HG03025 (cell line): ENCODE data around the gene CLEC4E.
"Not testable (repeated sequence)": the region's sequence is repeated elsewhere in the genome, so short reads cannot be mapped to it uniquely, and the experiment has no call there.

Experiments used
- ATAC-seq: cut with Tn5 transposase; IDR thresholded peaks from one replicate; pipeline ENCODE4 v1.9.1; 2021; ENCODE audit warnings: mild to moderate bottlenecking, moderate library complexity; ENCODE audit not compliant: unreplicated experiment, low FRiP score

CLEC4E gene

GRCh38 chr12:8540831-8541230 is at the start of gene CLEC4E:
Gene CLEC4E, minus strand, starts transcription at chr12:8540905. Its CDS starts 108 bp downstream, at chr12:8540797.
- ATAC-seq, result not testable (repeated sequence)

GRCh38 chr12:8589679-8590078 is 49.0 kb upstream of the CLEC4E start:
- no peak for ATAC-seq

DNA sequence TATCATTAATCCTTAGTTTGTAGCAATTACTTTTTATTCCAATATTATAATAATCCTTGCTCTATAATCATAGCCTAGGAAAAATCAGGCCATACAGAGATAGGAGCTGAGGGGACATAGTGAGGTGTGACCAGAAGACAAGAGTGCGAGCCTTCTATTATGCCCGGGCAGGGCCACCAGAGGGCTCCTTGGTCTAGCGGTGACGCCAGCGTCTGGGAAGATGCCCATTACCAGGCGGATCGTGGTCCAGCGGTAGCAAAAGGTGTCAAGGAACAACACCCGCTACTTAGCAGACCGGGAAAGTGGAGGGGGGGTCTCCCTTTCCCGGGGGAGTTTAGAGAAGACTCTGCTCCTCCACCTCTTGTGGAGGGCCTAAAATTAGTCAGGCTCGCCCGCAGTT is 43.8 kb upstream of the CLEC4E start:
- not testable (repeated sequence) for ATAC-seq

DNA sequence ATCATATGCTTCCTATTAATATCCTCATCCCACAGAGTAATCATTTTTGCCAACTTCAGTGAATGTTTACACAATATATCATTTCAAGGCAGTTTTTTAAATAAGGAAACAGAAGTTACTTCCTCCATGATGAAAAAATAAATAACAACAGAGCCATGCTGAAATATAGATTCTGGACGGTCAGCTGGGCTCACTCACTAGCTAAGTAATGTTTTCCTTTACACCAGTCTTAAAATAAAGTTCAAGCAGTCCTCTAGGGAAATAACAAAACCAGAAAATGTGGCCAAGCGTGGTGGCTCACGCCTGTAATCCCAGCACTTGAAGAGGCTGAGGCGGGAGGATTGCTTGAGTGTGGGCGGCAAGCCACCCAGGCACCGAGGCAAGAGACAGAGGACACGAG is 43.3 kb upstream of the CLEC4E start:
- no peak for ATAC-seq

DNA sequence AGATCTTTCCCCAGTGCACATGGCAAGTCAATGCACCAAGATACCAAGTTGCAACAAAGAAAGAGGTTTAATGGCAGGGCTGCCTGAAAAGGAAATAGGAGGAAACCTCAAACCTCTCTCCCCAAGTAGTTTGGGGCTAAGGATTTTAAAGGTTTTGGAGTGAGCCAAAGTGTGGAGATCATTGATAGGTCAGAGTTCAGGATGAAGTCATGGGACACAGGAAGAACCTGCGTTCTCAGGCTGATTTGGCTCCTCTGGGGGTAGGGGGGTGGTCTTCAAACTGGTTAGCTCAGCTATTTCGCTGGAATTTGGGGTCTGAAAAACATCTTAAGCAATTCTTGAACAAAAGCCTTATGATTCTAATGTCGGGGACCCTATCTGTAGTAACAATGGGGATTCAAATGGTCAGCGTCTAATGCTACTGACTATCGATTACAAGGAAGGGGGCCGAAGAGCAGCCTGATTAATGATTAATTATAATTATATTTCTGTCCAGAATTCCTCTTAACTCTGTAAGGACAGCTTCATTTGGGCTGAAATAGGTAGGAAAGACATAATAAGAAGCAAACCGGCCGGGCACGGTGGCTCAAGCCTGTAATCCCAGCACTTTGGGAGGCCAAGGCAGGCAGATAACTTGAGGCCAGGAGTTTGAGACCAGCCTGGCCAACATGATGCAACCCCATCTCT is 40.5 kb upstream of the CLEC4E start:
- ATAC-seq, result no peak

DNA sequence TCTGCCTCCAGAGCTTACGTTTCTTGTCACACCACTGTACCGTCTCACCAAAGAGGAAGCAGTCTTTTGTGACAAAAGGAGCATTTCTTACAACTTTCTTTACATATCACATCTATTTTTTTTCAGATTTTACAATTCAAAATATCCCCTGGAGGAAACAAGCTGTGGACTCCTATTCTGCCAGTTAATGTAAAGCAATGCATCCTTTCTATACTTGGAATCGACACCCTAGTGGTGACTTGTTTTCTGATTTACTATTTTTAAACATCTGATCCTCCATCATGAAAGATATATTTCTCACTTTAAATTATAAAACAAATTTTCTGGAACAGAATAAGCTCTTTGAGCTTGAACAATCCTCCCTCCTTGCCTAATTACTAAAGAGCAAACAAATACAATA is 37.2 kb upstream of the CLEC4E start:
- ATAC-seq, result no peak

GRCh38 chr12:8572507-8572906 is 31.8 kb upstream of the CLEC4E start:
- no peak for ATAC-seq

- no peak for ATAC-seq
Measured at GRCh38 chr12:8566525-8566924, 25.8 kb upstream of the CLEC4E start.

- ATAC-seq, result not testable (repeated sequence)
Measured at GRCh38 chr12:8566052-8566451, 25.3 kb upstream of the CLEC4E start.

GRCh38 chr12:8564656-8565055 is 24.0 kb upstream of the CLEC4E start:
- no peak for ATAC-seq

GRCh38 chr12:8563356-8563755 is 22.7 kb upstream of the CLEC4E start:
- no peak for ATAC-seq

GRCh38 chr12:8562310-8562709 is 21.6 kb upstream of the CLEC4E start:
- no peak for ATAC-seq

DNA sequence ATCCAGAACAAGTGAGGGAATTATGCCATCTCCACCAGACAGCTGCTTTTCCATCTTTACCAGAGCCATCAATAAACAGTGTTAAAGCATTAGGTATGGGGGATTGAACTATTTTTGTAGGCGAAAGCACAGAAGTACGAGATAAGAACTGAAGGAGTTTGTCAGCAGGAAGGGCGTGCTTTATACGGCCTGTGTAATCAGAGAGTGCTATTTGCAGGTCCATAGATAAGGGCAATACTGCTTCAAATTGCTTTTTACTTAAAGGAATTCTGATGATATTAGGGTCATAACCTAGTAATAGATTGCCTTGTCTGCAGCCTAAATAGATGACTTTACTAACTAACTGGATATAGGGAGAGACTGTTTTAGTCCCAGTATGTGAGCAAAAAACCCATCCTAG is 20.3 kb upstream of the CLEC4E start:
- ATAC-seq, result no peak

GRCh38 chr12:8559676-8560075 is 19.0 kb upstream of the CLEC4E start:
- no peak for ATAC-seq

DNA sequence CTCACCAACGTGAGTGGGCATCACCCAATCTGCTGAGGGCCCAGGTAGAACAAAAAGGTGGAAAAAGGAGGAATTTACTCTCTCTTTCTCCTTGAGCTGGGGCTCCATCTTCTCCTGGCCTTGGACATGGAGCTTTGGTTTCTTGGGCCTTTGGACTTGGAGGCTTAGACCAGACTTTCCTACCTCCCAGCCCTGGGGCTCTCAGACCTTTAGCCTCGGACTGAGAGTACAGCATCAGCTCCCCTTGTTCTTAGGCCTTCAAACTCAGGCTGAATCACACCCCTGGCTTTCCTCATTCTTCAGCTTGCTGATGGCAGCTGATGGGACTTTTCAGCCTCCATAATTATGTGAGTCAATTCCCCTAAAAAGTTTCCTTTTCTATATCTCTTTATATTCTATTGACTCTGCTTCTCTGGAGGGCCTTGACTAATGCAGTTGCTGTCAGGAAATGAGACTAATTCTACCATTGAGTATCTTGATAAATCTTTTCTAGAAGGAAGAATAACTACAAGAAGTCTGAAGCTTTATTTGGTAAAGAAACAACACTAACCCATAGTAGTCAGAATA is 15.9 kb upstream of the CLEC4E start:
- no peak for ATAC-seq

- ATAC-seq, result no peak
Measured at GRCh38 chr12:8554451-8555195, 13.9 kb upstream of the CLEC4E start.

DNA sequence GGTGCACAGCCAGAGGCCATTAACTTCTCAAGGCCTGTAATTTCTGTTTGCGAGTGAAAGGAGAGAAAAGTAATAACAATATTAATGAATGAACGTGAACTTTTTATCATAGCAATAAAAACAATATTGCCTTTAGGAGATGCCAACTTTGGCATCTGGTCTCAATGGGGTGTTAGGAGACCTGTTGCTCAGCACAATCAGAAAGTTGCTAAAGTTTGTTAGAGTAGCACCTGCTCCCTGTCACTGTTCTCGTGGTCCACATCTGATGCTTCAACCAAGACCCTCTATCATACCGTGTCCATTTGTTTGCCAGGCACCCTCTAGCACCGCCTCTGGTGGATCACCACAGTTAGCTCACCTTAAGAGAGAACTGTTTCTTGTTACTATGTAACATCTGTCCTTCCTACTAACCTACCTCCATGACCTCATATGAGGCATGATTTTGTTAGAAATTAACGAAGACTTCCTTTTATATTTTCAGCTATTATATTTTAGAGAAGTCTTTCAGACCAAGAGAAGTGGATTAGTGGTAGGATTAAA is 12.5 kb upstream of the CLEC4E start:
- no peak for ATAC-seq

- ATAC-seq, result no peak
Measured at GRCh38 chr12:8549381-8549780, 8.7 kb upstream of the CLEC4E start.

- ATAC-seq, result no peak
Measured at GRCh38 chr12:8548192-8548591, 7.5 kb upstream of the CLEC4E start.

- ATAC-seq, result no peak
Measured at GRCh38 chr12:8547645-8548044, 6.9 kb upstream of the CLEC4E start.

- ATAC-seq, result no peak
Measured at GRCh38 chr12:8546591-8546990, 5.9 kb upstream of the CLEC4E start.
